Liver (tissue), 9 donors: ENCODE data around the gene KIF14. TPM values are rescaled to one million over a fixed set of nuclear protein-coding genes. Genes with fewer than 3 reads are reported as not detected.

Experiments used
- DNase-seq: peaks from one replicate; pipeline ENCODE4 v3.0.0-alpha.2; 2017; ENCODE audit warnings: low spot score
- H3K27ac ChIP-seq, 2 donors: one replicate each; pipeline ENCODE4 v1.7.0; 2013; ENCODE audit warnings: inconsistent platforms in 2 of 2, low read length in 2 of 2, control low read depth in 1 of 2, low read depth in 1 of 2, mild to moderate bottlenecking in 1 of 2
- H3K27me3 ChIP-seq, 4 donors: one replicate each; pipeline versions ENCODE4 v1.6.1 to v1.7.0; 2013; ENCODE audit warnings: low read length in 3 of 4, inconsistent platforms in 1 of 4, mild to moderate bottlenecking in 1 of 4, moderate library complexity in 1 of 4; ENCODE audit not compliant: control insufficient read depth in 4 of 4, insufficient read depth in 4 of 4
- H3K36me3 ChIP-seq, 4 donors: one replicate each; pipeline versions ENCODE4 v1.6.1 to v1.7.0; 2013; ENCODE audit warnings: low read length in 3 of 4, mild to moderate bottlenecking in 3 of 4, low read depth in 1 of 4, moderate library complexity in 1 of 4; ENCODE audit not compliant: control insufficient read depth in 4 of 4, insufficient read depth in 3 of 4
- H3K4me1 ChIP-seq, 4 donors: one replicate each; pipeline versions ENCODE4 v1.6.1 to v1.7.0; 2013; ENCODE audit warnings: low read length in 3 of 4, mild to moderate bottlenecking in 3 of 4, moderate library complexity in 1 of 4; ENCODE audit not compliant: control insufficient read depth in 4 of 4, insufficient read depth in 4 of 4
- H3K4me3 ChIP-seq, 3 donors: one replicate each; pipeline versions ENCODE4 v1.6.1 to v1.7.0; 2013; ENCODE audit warnings: low read length in 3 of 3, control low read depth in 1 of 3, low read depth in 1 of 3, mild to moderate bottlenecking in 1 of 3
- H3K9ac ChIP-seq, 2 donors: one replicate each; pipeline ENCODE4 v1.7.0; 2013; ENCODE audit warnings: low read length in 2 of 2, mild to moderate bottlenecking in 2 of 2, moderate library complexity in 2 of 2, control low read depth in 1 of 2, low read depth in 1 of 2
- H3K9me3 ChIP-seq, 4 donors: one replicate each; pipeline versions ENCODE4 v1.6.1 to v1.7.0; 2013; ENCODE audit warnings: low read length in 3 of 4; ENCODE audit not compliant: control insufficient read depth in 4 of 4
- EGR1 ChIP-seq, 2 donors: IDR thresholded peaks; 2 replicates each; pipeline ENCODE4 v1.6.1; 2016 to 2018; ENCODE audit warnings: antibody characterized with exemption in 2 of 2, low read depth in 2 of 2
- FOXA1 ChIP-seq: IDR thresholded peaks from 2 replicates; pipeline ENCODE4 v1.6.1; 2016; ENCODE audit warnings: antibody characterized with exemption
- FOXA2 ChIP-seq: IDR thresholded peaks from 2 replicates; pipeline ENCODE4 v1.6.1; 2016; ENCODE audit warnings: antibody characterized with exemption
- GABPA ChIP-seq, 2 donors: IDR thresholded peaks in 1 of 2; conservative IDR thresholded peaks in 1 of 2; 2 replicates each; pipeline ENCODE4 v1.6.1; 2016; ENCODE audit warnings: antibody characterized with exemption in 2 of 2, mild to moderate bottlenecking in 1 of 2, moderate library complexity in 1 of 2
- HNF4A ChIP-seq, 2 donors: conservative IDR thresholded peaks; 2 replicates each; pipeline ENCODE4 v1.6.1; 2016; ENCODE audit warnings: antibody characterized with exemption in 2 of 2, mild to moderate bottlenecking in 2 of 2
- HNF4G ChIP-seq: IDR thresholded peaks from 2 replicates; pipeline ENCODE4 v1.6.1; 2016; ENCODE audit warnings: antibody characterized with exemption
- JUND ChIP-seq, 2 donors: IDR thresholded peaks; 2 replicates each; pipeline ENCODE4 v1.6.1; 2016; ENCODE audit warnings: antibody characterized with exemption in 2 of 2
- NR2F2 ChIP-seq: IDR thresholded peaks from 2 replicates; pipeline ENCODE4 v1.6.1; 2016; ENCODE audit warnings: antibody characterized with exemption
- RAD21 ChIP-seq, 2 donors: IDR thresholded peaks; 2 replicates each; pipeline ENCODE4 v1.6.1; 2016; ENCODE audit warnings: antibody characterized with exemption in 2 of 2, mild to moderate bottlenecking in 2 of 2
- RXRA ChIP-seq, 2 donors: IDR thresholded peaks; 2 replicates each; pipeline ENCODE4 v1.6.1; 2017 to 2018; ENCODE audit warnings: antibody characterized with exemption in 2 of 2, mild to moderate bottlenecking in 1 of 2
- SP1 ChIP-seq: IDR thresholded peaks from 2 replicates; pipeline ENCODE4 v1.6.1; 2018; ENCODE audit warnings: antibody characterized with exemption, mild to moderate bottlenecking
- TAF1 ChIP-seq: conservative IDR thresholded peaks from 2 replicates; pipeline ENCODE4 v1.6.1; 2016; ENCODE audit warnings: antibody characterized with exemption, mild to moderate bottlenecking
- YY1 ChIP-seq: IDR thresholded peaks from 2 replicates; pipeline ENCODE4 v1.6.1; 2016; ENCODE audit warnings: antibody characterized with exemption, mild to moderate bottlenecking
- WGBS: extraction: QIAGEN DNeasy Blood & Tissue Kit; methylation state at CpG from one replicate; pipeline ENCODE4 v1.1.7; 2013; 5-methylcytosine and 5-hydroxymethylcytosine counted together
- polyA plus RNA-seq, 2 donors: library from polyadenylated mRNA; stranded (reverse) in 1 of 2; unstranded in 1 of 2; fragments of 200-250 nt in 1 of 2; fragments of >200 nt in 1 of 2; fragmentation: Nextera tagmentation in 1 of 2; extraction: Ambion mirVana in 1 of 2; gene quantifications; one replicate each; pipeline versions ENCODE4 v1.2.1 to v1.2.3, GENCODE V29; 2013 to 2015
- total RNA-seq, 2 donors: library from RNA; depleted of rRNA; stranded (reverse); fragments of >200 nt; gene quantifications; one replicate each; pipeline ENCODE4 v1.2.3, GENCODE V29; 2014
- TF ChIP-seq, protein P1 (sequence below): IDR thresholded peaks from 2 replicates; pipeline ENCODE4 v1.6.1; 2016; ENCODE audit warnings: antibody characterized with exemption, mild to moderate bottlenecking
- TF ChIP-seq, protein P2 (sequence below): IDR thresholded peaks from 2 replicates; pipeline ENCODE4 v1.6.1; 2016; ENCODE audit warnings: antibody characterized with exemption
- TF ChIP-seq, protein P3 (sequence below): IDR thresholded peaks from 2 replicates; pipeline ENCODE4 v1.6.1; 2016; ENCODE audit warnings: antibody characterized with exemption
- TF ChIP-seq, protein P4 (sequence below): IDR thresholded peaks from 2 replicates; pipeline ENCODE4 v1.6.1; 2016; ENCODE audit warnings: antibody characterized with exemption
- TF ChIP-seq, protein P5 (sequence below): fragments of 150-350 bp; IDR thresholded peaks from 2 replicates; pipeline ENCODE4 v1.5.1; 2017; ENCODE audit warnings: improper control_type of control experiment, low read depth, low read length; ENCODE audit not compliant: missing input control
- donor health status: healthy.
- donor health status: healthy.
- donor health status: healthy.
- donor health status: healthy.
- donor health status: healthy.

Gene KIF14
- total and polyA plus RNA-seq, 4 donors: 0.13 to 8.8 (median 0.22) TPM

DNA sequence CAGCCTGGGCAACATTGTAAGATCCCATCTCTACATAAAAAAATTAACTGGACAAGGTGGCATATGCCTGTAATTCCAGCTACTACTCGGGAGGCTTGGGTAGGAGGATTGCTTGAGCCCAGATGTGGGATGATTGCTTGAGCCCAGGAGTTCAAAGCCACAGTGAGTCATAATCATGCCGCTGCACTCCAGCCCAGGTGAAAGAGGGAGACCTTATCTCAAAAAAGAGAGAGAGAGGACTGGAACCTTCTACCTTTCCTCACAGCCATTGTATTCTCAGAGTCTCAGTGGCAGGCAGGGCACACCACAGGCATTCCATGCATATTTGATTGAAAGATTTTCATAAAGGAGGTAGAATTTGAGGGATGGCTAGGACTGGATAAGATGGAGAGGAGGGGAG lies 78.4 kb downstream of the KIF14 start (continued):
- TF ChIP-seq, protein P1, sequence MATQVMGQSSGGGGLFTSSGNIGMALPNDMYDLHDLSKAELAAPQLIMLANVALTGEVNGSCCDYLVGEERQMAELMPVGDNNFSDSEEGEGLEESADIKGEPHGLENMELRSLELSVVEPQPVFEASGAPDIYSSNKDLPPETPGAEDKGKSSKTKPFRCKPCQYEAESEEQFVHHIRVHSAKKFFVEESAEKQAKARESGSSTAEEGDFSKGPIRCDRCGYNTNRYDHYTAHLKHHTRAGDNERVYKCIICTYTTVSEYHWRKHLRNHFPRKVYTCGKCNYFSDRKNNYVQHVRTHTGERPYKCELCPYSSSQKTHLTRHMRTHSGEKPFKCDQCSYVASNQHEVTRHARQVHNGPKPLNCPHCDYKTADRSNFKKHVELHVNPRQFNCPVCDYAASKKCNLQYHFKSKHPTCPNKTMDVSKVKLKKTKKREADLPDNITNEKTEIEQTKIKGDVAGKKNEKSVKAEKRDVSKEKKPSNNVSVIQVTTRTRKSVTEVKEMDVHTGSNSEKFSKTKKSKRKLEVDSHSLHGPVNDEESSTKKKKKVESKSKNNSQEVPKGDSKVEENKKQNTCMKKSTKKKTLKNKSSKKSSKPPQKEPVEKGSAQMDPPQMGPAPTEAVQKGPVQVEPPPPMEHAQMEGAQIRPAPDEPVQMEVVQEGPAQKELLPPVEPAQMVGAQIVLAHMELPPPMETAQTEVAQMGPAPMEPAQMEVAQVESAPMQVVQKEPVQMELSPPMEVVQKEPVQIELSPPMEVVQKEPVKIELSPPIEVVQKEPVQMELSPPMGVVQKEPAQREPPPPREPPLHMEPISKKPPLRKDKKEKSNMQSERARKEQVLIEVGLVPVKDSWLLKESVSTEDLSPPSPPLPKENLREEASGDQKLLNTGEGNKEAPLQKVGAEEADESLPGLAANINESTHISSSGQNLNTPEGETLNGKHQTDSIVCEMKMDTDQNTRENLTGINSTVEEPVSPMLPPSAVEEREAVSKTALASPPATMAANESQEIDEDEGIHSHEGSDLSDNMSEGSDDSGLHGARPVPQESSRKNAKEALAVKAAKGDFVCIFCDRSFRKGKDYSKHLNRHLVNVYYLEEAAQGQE: no peak
- no peak for TF ChIP-seq HNF4G
- TF ChIP-seq NR2F2: no peak
- TF ChIP-seq SP1: no peak
- no peak for TF ChIP-seq EGR1 (IDR thresholded peaks at IDR 0.05; ENCODE audit: low read depth in 2 of 2)

DNA sequence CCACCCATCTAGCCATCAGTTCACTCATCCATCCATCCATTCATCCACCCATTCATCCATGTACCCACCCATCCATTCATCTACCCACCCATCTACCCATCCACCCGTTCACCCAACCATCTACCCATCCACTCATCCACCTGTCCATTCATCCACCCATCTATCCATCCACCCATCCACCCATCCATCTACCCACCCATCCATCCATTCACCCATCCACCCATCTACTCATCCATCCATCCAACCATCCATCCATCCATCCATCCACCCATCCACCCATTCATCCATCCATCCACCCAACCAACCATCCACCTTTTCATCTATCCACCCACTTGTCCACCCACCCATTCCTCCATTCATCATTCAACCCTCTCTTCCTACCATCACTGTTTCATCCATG lies 80.3 kb downstream of the KIF14 start:
- no peaks in the 10 kb centered on the region for H3K36me3 ChIP-seq

More for the DNA sequence above, 80.3 kb downstream of the KIF14 start:
- DNase-seq: no peak
- WGBS: 67% methylated on average over 1 of the region's 1 CpG
- TF ChIP-seq EGR1 (IDR thresholded peaks at IDR 0.05; ENCODE audit: low read depth in 2 of 2) (no peak), FOXA2 (no peak), YY1 (no peak), RAD21 (IDR thresholded peaks at IDR 0.05) (no peak), HNF4G (no peak), NR2F2 (no peak), SP1 (no peak), FOXA1 (no peak), TAF1 (no peak), HNF4A (conservative IDR thresholded peaks at IDR 0.05) (no peak), GABPA (IDR thresholded peaks at IDR 0.05 in 1 of 2, conservative IDR thresholded peaks at IDR 0.05 in 1 of 2) (no peak), RXRA (IDR thresholded peaks at IDR 0.05) (no peak), JUND (IDR thresholded peaks at IDR 0.05) (no peak)
- TF ChIP-seq, protein P2, sequence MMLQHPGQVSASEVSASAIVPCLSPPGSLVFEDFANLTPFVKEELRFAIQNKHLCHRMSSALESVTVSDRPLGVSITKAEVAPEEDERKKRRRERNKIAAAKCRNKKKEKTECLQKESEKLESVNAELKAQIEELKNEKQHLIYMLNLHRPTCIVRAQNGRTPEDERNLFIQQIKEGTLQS: no peak
- TF ChIP-seq, protein P3, sequence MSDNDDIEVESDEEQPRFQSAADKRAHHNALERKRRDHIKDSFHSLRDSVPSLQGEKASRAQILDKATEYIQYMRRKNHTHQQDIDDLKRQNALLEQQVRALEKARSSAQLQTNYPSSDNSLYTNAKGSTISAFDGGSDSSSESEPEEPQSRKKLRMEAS: no peak
- TF ChIP-seq, protein P4, sequence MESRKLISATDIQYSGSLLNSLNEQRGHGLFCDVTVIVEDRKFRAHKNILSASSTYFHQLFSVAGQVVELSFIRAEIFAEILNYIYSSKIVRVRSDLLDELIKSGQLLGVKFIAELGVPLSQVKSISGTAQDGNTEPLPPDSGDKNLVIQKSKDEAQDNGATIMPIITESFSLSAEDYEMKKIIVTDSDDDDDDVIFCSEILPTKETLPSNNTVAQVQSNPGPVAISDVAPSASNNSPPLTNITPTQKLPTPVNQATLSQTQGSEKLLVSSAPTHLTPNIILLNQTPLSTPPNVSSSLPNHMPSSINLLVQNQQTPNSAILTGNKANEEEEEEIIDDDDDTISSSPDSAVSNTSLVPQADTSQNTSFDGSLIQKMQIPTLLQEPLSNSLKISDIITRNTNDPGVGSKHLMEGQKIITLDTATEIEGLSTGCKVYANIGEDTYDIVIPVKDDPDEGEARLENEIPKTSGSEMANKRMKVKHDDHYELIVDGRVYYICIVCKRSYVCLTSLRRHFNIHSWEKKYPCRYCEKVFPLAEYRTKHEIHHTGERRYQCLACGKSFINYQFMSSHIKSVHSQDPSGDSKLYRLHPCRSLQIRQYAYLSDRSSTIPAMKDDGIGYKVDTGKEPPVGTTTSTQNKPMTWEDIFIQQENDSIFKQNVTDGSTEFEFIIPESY: no peak
- TF ChIP-seq, protein P1: no peak
- TF ChIP-seq, protein P5, sequence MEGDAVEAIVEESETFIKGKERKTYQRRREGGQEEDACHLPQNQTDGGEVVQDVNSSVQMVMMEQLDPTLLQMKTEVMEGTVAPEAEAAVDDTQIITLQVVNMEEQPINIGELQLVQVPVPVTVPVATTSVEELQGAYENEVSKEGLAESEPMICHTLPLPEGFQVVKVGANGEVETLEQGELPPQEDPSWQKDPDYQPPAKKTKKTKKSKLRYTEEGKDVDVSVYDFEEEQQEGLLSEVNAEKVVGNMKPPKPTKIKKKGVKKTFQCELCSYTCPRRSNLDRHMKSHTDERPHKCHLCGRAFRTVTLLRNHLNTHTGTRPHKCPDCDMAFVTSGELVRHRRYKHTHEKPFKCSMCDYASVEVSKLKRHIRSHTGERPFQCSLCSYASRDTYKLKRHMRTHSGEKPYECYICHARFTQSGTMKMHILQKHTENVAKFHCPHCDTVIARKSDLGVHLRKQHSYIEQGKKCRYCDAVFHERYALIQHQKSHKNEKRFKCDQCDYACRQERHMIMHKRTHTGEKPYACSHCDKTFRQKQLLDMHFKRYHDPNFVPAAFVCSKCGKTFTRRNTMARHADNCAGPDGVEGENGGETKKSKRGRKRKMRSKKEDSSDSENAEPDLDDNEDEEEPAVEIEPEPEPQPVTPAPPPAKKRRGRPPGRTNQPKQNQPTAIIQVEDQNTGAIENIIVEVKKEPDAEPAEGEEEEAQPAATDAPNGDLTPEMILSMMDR: no peak
- Histone ChIP-seq H3K4me3 (no peak overlapping the region), H3K27ac (no peak overlapping the region), H3K4me1 (no peaks in the 10 kb centered on the region), H3K9me3 (no peaks in the 10 kb centered on the region), H3K9ac (no peak overlapping the region), H3K27me3 (no peaks in the 10 kb centered on the region)
